LNCAP (cell line): ENCODE data around the gene UBL4B.

Experiments used
- CTCF ChIP-seq: fragments of 450-650 bp; IDR thresholded peaks from 2 replicates; pipeline ENCODE4 v1.5.1; 2017; ENCODE audit warnings: mild to moderate bottlenecking

UBL4B gene

GRCh38 chr1:110082477-110082876, 29.8 kb upstream of the UBL4B start:
- TF ChIP-seq CTCF = no peak

- no peak for TF ChIP-seq CTCF
Measured at GRCh38 chr1:110083061-110083865, 29.0 kb upstream of the UBL4B start.

- TF ChIP-seq CTCF = no peak
Measured at GRCh38 chr1:110083866-110084226, 28.4 kb upstream of the UBL4B start.

GRCh38 chr1:110084227-110085078, 27.8 kb upstream of the UBL4B start:
- no peak for TF ChIP-seq CTCF

- TF ChIP-seq CTCF = no peak
Measured at GRCh38 chr1:110085671-110086070, 26.6 kb upstream of the UBL4B start.

GRCh38 chr1:110086961-110087360, 25.3 kb upstream of the UBL4B start:
- no peak for TF ChIP-seq CTCF

GRCh38 chr1:110087812-110088738, 24.2 kb upstream of the UBL4B start:
- peak; percentile 71 for TF ChIP-seq CTCF
